ENCODE data around the gene CFC1. TPM values are rescaled to one million over a fixed set of nuclear protein-coding genes. Genes with fewer than 3 reads are reported as not detected.
"Not testable (repeated sequence)": the region's sequence is repeated elsewhere in the genome, so short reads cannot be mapped to it uniquely, and the experiment has no call there.

Gene CFC1
- total RNA-seq, 4 donors from 2014 or later: not detected

DNA sequence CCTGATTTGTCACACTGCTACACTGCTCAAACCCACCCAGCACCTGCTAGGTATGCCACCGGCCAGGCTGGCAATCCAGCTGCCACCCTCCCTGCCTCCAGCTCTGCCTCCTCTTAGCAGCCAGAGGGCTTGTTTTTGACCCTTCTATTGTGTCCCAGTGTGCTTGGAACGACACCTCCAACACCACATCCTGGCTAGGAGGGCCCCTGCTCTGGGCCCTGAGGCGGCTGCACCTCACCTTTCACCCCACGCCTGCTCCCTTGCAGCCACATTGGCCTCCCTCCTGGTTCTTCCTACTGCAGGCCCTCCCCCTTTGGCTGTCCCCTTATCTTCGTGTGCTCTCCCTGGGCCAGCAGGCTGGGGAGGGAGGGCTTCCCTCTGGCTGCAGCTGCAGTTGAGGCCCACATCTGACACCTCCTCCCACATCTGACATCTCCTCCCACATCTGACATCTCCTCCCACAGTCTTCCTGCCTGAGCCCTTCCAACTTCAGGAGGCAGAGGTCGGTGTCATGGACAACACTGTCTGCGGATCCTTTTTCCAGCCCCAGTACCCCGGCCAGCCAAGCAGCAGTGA lies 23.1 kb downstream of the CFC1 start:
- DNase-seq (ENCODE audit: extremely low spot score); intact Hi-C loops (cut with DNase I); H3K27ac ChIP-seq (replicated peaks in 1 of 4); H3K36me3 ChIP-seq; H3K4me3 ChIP-seq; H3K4me1 ChIP-seq; H3K27me3 ChIP-seq; H3K9me3 ChIP-seq: not testable (repeated sequence)
- WGBS: no CpG with 5 or more reads among the region's 8 CpGs

DNA sequence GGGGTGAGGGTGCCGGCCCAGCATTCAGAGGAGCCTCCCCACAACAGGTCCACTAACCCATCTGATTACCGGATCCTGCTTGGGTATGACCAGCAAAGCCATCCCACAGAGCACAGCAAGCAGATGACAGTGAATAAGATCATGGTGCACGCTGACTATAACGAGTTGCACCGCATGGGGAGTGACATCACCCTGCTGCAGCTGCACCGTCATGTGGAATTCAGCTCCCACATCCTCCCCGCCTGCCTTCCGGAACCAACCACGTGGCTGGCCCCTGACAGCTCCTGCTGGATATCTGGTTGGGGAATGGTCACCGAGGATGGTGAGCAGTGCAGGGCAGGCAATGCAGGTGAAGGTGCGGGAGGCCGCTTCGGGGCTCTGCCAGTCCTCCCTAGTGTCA lies 25.1 kb downstream of the CFC1 start:
- H3K4me3 ChIP-seq; H3K36me3 ChIP-seq; DNase-seq (ENCODE audit: extremely low spot score); intact Hi-C loops (cut with DNase I); H3K9me3 ChIP-seq; H3K27ac ChIP-seq (replicated peaks in 1 of 4); H3K27me3 ChIP-seq; H3K4me1 ChIP-seq: not testable (repeated sequence)
- WGBS: no CpG with 5 or more reads among the region's 13 CpGs

DNA sequence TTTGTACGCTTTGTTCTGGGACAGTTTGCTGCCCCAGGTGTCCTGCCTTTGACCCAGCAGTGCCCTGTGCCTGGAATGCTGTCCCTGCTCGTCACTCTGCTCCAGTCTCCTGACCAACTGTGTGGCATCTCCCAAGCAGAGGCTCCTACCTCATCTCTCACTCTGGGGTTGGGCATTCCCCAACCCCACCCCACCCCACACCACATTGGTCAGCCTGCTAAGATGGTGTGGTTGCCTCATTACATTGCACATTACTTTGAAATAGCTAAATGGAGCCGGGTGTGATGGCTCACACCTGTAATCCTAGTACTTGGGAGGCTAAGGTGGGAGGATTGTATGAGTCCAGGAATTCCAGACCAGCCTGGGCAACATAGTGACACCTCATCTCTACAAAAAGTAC lies 27.4 kb downstream of the CFC1 start:
- H3K27ac ChIP-seq (replicated peaks in 1 of 4); intact Hi-C loops (cut with DNase I); H3K27me3 ChIP-seq; H3K9me3 ChIP-seq; DNase-seq (ENCODE audit: extremely low spot score); H3K4me1 ChIP-seq; H3K4me3 ChIP-seq; H3K36me3 ChIP-seq: not testable (repeated sequence)
- whole genome bisulfite sequencing: no CpG with 5 or more reads among the region's 3 CpGs

DNA sequence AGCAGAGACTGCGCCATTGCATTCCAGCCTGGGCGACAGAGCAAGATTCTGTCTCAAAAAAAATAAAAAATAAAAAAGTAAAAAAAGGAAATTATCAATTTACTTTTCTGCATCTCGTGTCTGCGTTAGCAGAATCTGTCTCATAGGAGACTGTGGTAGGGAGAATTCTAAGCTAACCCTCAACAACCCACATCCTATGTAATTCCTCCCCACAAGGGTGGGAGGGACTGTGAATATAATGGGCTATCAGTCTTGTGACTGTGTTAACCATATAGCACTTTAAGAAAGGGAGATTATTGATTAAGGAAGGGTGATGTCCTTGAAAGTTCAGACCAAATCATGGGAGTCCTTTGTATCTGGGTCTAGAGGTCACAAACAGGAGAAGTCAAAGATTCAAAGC lies 33.2 kb downstream of the CFC1 start:
- H3K9me3 ChIP-seq; H3K27ac ChIP-seq (replicated peaks in 1 of 4); H3K36me3 ChIP-seq; H3K4me1 ChIP-seq; H3K4me3 ChIP-seq; H3K27me3 ChIP-seq; intact Hi-C loops (cut with DNase I); DNase-seq (ENCODE audit: extremely low spot score): not testable (repeated sequence)
- no CpG with 5 or more reads among the region's 4 CpGs for WGBS

DNA sequence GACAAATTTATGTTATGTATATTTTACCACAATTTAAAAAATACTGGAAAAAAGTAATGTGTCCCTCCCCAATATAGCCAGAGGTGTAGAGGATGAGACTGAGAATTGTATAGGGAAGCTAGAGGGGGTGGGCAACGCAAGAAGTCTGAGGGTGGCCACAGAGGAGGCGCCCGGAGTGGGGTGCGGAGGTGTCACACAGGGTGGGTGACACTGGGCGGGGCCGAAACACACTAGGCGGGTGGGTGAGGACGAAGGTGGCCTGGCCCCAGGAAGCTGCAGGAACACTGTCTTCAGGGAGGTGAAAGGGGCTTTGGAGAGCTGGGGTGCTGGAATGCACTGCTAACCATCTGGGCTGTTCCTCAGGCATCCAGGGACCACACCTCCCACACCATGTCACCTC lies 42.9 kb downstream of the CFC1 start:
- H3K4me3 ChIP-seq; H3K4me1 ChIP-seq; DNase-seq (ENCODE audit: extremely low spot score); H3K27me3 ChIP-seq; H3K27ac ChIP-seq (replicated peaks in 1 of 4); H3K9me3 ChIP-seq; intact Hi-C loops (cut with DNase I); H3K36me3 ChIP-seq: not testable (repeated sequence)
- WGBS: no CpG with 5 or more reads among the region's 8 CpGs

DNA sequence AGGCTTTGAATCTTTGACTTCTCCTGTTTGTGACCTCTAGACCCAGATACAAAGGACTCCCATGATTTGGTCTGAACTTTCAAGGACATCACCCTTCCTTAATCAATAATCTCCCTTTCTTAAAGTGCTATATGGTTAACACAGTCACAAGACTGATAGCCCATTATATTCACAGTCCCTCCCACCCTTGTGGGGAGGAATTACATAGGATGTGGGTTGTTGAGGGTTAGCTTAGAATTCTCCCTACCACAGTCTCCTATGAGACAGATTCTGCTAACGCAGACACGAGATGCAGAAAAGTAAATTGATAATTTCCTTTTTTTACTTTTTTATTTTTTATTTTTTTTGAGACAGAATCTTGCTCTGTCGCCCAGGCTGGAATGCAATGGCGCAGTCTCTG lies 45.2 kb downstream of the CFC1 start:
- H3K27ac ChIP-seq (replicated peaks in 1 of 4); H3K4me1 ChIP-seq; DNase-seq (ENCODE audit: extremely low spot score); intact Hi-C loops (cut with DNase I); H3K4me3 ChIP-seq; H3K27me3 ChIP-seq; H3K36me3 ChIP-seq; H3K9me3 ChIP-seq: not testable (repeated sequence)
- WGBS: no CpG with 5 or more reads among the region's 4 CpGs

DNA sequence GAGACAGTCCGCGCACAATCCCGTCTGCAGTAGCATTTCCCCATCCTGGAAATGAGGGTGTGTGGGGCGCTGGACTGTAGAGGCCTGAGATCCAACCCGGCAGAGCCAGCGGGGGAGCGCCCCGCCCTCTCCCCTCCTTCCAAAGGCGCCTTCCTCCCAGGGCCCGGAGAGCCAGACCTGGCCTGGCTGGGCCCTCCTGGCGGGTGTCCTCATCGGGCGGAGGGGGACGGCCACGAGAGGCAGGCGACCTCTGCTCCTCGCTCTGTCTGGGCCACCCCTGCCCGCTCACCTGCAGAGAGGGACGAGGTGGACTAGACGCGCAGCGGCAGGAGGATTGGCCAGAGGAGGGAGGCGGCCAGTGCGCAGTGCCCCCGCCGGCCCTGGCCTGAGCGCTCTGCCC lies 49.9 kb downstream of the CFC1 start:
- H3K4me3 ChIP-seq; H3K27me3 ChIP-seq; intact Hi-C loops (cut with DNase I); DNase-seq (ENCODE audit: extremely low spot score); H3K4me1 ChIP-seq; H3K9me3 ChIP-seq; H3K36me3 ChIP-seq; H3K27ac ChIP-seq (replicated peaks in 1 of 4): not testable (repeated sequence)
- no CpG with 5 or more reads among the region's 27 CpGs for WGBS

DNA sequence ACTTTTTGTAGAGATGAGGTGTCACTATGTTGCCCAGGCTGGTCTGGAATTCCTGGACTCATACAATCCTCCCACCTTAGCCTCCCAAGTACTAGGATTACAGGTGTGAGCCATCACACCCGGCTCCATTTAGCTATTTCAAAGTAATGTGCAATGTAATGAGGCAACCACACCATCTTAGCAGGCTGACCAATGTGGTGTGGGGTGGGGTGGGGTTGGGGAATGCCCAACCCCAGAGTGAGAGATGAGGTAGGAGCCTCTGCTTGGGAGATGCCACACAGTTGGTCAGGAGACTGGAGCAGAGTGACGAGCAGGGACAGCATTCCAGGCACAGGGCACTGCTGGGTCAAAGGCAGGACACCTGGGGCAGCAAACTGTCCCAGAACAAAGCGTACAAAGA lies 51.0 kb downstream of the CFC1 start:
- WGBS: no CpG with 5 or more reads among the region's 3 CpGs
- H3K27ac ChIP-seq (replicated peaks in 1 of 4); DNase-seq (ENCODE audit: extremely low spot score); intact Hi-C loops (cut with DNase I); H3K4me1 ChIP-seq; H3K36me3 ChIP-seq; H3K9me3 ChIP-seq; H3K4me3 ChIP-seq; H3K27me3 ChIP-seq: not testable (repeated sequence)

DNA sequence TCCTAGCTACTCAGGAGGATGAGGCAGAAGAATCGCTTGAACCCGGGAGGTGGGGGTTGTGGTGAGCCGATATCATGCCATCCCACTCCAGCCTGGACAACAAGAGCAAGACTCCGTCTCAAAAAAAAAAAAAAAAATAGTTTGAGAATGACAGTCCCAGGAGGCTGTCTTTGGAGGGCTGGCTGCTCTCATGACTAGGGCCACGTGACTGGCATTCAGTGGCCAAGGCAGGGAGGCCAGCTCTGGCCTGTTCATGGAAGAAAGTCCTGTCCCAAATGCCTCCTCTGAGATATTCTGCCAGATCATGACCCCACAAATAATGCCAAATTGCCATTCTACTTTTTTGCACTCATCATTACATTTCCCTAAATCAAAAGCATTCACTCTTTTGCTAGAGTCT lies 54.4 kb downstream of the CFC1 start:
- H3K4me3 ChIP-seq; DNase-seq (ENCODE audit: extremely low spot score); intact Hi-C loops (cut with DNase I); H3K36me3 ChIP-seq; H3K27ac ChIP-seq (replicated peaks in 1 of 4); H3K4me1 ChIP-seq; H3K27me3 ChIP-seq; H3K9me3 ChIP-seq: not testable (repeated sequence)
- WGBS: no CpG with 5 or more reads among the region's 5 CpGs

DNA sequence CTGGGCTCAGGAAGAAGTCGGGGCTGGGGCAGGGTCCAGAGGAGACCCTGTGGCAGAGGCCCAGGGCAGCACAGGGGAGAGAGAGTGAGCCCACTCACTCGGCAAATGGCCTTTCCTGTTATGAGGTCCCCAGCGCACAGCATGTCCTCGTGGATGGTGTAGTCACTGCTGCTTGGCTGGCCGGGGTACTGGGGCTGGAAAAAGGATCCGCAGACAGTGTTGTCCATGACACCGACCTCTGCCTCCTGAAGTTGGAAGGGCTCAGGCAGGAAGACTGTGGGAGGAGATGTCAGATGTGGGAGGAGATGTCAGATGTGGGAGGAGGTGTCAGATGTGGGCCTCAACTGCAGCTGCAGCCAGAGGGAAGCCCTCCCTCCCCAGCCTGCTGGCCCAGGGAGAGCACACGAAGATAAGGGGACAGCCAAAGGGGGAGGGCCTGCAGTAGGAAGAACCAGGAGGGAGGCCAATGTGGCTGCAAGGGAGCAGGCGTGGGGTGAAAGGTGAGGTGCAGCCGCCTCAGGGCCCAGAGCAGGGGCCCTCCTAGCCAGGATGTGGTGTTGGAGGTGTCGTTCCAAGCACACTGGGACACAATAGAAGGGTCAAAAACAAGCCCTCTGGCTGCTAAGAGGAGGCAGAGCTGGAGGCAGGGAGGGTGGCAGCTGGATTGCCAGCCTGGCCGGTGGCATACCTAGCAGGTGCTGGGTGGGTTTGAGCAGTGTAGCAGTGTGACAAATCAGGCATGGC lies 55.4 kb downstream of the CFC1 start:
- intact Hi-C loops (cut with DNase I); DNase-seq (ENCODE audit: extremely low spot score); H3K36me3 ChIP-seq; H3K9me3 ChIP-seq; H3K4me1 ChIP-seq; H3K27me3 ChIP-seq; H3K4me3 ChIP-seq; H3K27ac ChIP-seq (replicated peaks in 1 of 4): not testable (repeated sequence)
- no CpG with 5 or more reads among the region's 12 CpGs for WGBS

DNA sequence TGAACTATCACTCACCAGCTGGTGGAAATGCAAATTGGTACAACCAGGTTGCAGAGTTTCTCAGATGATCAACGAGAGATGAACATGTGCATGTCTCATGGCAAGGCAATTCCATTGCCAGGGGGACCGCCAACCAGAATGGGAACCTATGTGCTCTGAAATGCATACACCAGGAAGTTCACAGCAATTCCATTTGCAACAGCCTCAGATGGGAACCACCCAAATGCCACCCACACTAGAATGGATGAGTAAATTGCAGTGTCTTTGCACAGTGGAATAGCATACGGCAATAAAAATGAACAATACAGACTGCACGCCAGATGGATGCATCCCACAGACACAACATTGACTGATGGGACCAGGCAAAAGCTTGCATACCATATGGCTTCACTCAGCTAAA lies 56.6 kb downstream of the CFC1 start:
- not testable (repeated sequence) for H3K27ac ChIP-seq (replicated peaks in 1 of 4)

More for the DNA sequence above, 56.6 kb downstream of the CFC1 start:
- H3K4me3 ChIP-seq; H3K27me3 ChIP-seq; H3K9me3 ChIP-seq; DNase-seq (ENCODE audit: extremely low spot score); H3K36me3 ChIP-seq; intact Hi-C loops (cut with DNase I); H3K4me1 ChIP-seq: not testable (repeated sequence)
- WGBS: no CpG with 5 or more reads among the region's 4 CpGs
